K562 (cell line): ENCODE results near the gene PPP1R15A. TPM values are rescaled to one million over a fixed set of nuclear protein-coding genes. Genes with fewer than 3 reads are reported as not detected.

ENCODE experiments used
- ASH1L ChIP-seq: fragments of 450-650 bp; IDR thresholded peaks from 2 replicates; pipeline ENCODE4 v1.6.1; 2018; ENCODE audit warnings: borderline replicate concordance, mild to moderate bottlenecking, low read depth; ENCODE audit not compliant: partially characterized antibody
- ATF7 ChIP-seq: fragments of 450-650 bp; IDR thresholded peaks from 2 replicates; pipeline ENCODE4 v1.7.1; 2014; ENCODE audit warnings: mild to moderate bottlenecking, moderate library complexity
- BRF1 ChIP-seq: IDR thresholded peaks from 3 replicates; pipeline ENCODE4 v1.6.1; 2011; ENCODE audit warnings: borderline replicate concordance, mild to moderate bottlenecking; ENCODE audit not compliant: insufficient read length; ENCODE audit errors: extremely low read depth
- CHCHD3 ChIP-seq: fragments of 250-450 bp; sonication (Bioruptor Pico); IDR thresholded peaks from 2 replicates; pipeline ENCODE4 v2.1.2; 2022; ENCODE audit warnings: mild to moderate bottlenecking
- ELK3 ChIP-seq: fragments of 450-650 bp; formaldehyde crosslinking; IDR thresholded peaks from 2 replicates; pipeline ENCODE4 v1.4.0; 2020; ENCODE audit warnings: mild to moderate bottlenecking
- FOXP4 ChIP-seq: sonication (generic); formaldehyde crosslinking; IDR thresholded peaks from 2 replicates; pipeline ENCODE4 v1.8.0; 2022; ENCODE audit warnings: mild to moderate bottlenecking, missing genetic modification reagents, borderline replicate concordance
- GATA2 ChIP-seq: sonication (generic); formaldehyde crosslinking; IDR thresholded peaks from 2 replicates; pipeline ENCODE4 v1.4.0; 2020; ENCODE audit warnings: mild to moderate bottlenecking, missing genetic modification reagents
- HLTF ChIP-seq: fragments of 450-650 bp; IDR thresholded peaks from 2 replicates; pipeline ENCODE4 v1.6.1; 2016
- HNRNPK ChIP-seq: fragments of 200-400 bp; formaldehyde crosslinking; IDR thresholded peaks from one replicate; pipeline ENCODE4 v1.6.1; 2018; ENCODE audit warnings: mild to moderate bottlenecking, low read depth, low read length; ENCODE audit not compliant: poor library complexity, severe bottlenecking
- HSF4 ChIP-seq: fragments of 250-450 bp; sonication (Bioruptor Pico); IDR thresholded peaks from 2 replicates; pipeline ENCODE4 v2.1.2; 2022; ENCODE audit warnings: mild to moderate bottlenecking, moderate library complexity, borderline replicate concordance
- MAZ ChIP-seq, 2 experiments: fragments of 450-650 bp in 1 of 2; sonication (generic) in 1 of 2; formaldehyde crosslinking; IDR thresholded peaks in 1 of 2; conservative IDR thresholded peaks in 1 of 2; 2 replicates each; pipeline versions ENCODE4 v1.4.0 to v1.5.0; 2020; ENCODE audit warnings: mild to moderate bottlenecking in 1 of 2, missing genetic modification reagents in 1 of 2
- MCM7 ChIP-seq, 2 experiments: fragments of 450-650 bp; IDR thresholded peaks; 2 replicates each; pipeline ENCODE4 v1.6.1; 2016 to 2018
- MIER1 ChIP-seq: fragments of 450-650 bp; IDR thresholded peaks from 2 replicates; pipeline ENCODE4 v1.6.1; 2016; ENCODE audit warnings: antibody characterized with exemption, mild to moderate bottlenecking, low read depth
- PBX2 ChIP-seq, 2 experiments: IDR thresholded peaks in 1 of 2; conservative IDR thresholded peaks in 1 of 2; 2 replicates each; pipeline ENCODE4 v1.6.1; 2016; ENCODE audit warnings: low read depth in 2 of 2, mild to moderate bottlenecking in 1 of 2, missing compliant biosample characterization in 1 of 2, missing genetic modification characterization in 1 of 2, moderate library complexity in 1 of 2
- PCBP2 ChIP-seq: fragments of 200-400 bp; formaldehyde crosslinking; IDR thresholded peaks from 2 replicates; pipeline ENCODE4 v1.6.1; 2018; ENCODE audit warnings: low read length, low read depth, mild to moderate bottlenecking, moderate library complexity; ENCODE audit not compliant: poor library complexity, severe bottlenecking
- POLR2A ChIP-seq: fragments of 450-650 bp; conservative IDR thresholded peaks from 2 replicates; pipeline ENCODE4 v1.6.1; 2016
- SRSF7 ChIP-seq: fragments of 200-400 bp; formaldehyde crosslinking; optimal IDR thresholded peaks from 2 replicates; pipeline ENCODE3; 2017; ENCODE audit warnings: mild to moderate bottlenecking, low read depth, low read length
- TRIM25 ChIP-seq: fragments of 450-650 bp; IDR thresholded peaks from 2 replicates; pipeline ENCODE4 v1.7.0; 2016; ENCODE audit warnings: borderline replicate concordance
- ZC3H11A ChIP-seq: IDR thresholded peaks from 2 replicates; pipeline ENCODE4 v1.6.1; 2012; ENCODE audit warnings: low read depth, low read length, improper control_type of control experiment
- ZNF23 ChIP-seq: fragments of 250-450 bp; sonication (Bioruptor Pico); IDR thresholded peaks from 2 replicates; pipeline ENCODE4 v1.4.0; 2020; ENCODE audit warnings: mild to moderate bottlenecking
- ZNF408 ChIP-seq: fragments of 250-450 bp; sonication (Bioruptor Pico); IDR thresholded peaks from 2 replicates; pipeline ENCODE4 v1.4.0; 2020; ENCODE audit warnings: low read depth, mild to moderate bottlenecking, moderate library complexity
- polyA plus RNA-seq, 8 experiments: library from polyadenylated mRNA; depleted of rRNA in 4 of 8; stranded (reverse) in 5 of 8; unstranded in 3 of 8; fragments of >200 nt; fragmentation: Nextera tagmentation in 2 of 8; fragmentation: Illumina TruSeq in 1 of 8; extraction: Ambion mirVana in 2 of 8; extraction: Trizol in 1 of 8; gene quantifications; 2 replicates each; pipeline versions ENCODE4 v1.2.1 to v1.2.3, GENCODE V29; 2011 to 2014; ENCODE audit warnings: inconsistent platforms in 1 of 8, missing spikeins in 1 of 8
- total RNA-seq, 7 experiments: library from RNA; depleted of rRNA in 6 of 7; stranded (reverse); fragments of >200 nt in 6 of 7; fragmentation: Illumina TruSeq in 2 of 7; extraction: Trizol in 2 of 7; gene quantifications; 2 replicates each; pipeline versions ENCODE4 v1.2.1 to v1.2.3, GENCODE V29; 2011 to 2021; ENCODE audit warnings: low replicate concordance in 1 of 7

PPP1R15A gene
- total and polyA plus RNA-seq, 9 of the 15 experiments (the other 6 are each of a cell fraction or from before 2014, with no cell fraction given) = 0.42 to 73.7 (median 44.0) TPM

GRCh38 chr19:48872182-48872883 lies at the start of gene PPP1R15A (continued):
- TF ChIP-seq TRIM25 (no peak), POLR2A (peak; percentile 100), PCBP2 (no peak), ATF7 (peak; percentile 95), ZC3H11A (peak; percentile 28; the same call in 1 of the 2 replicates), ZNF408 (no peak), PBX2 (CRISPR knock-in tag; IDR thresholded peaks at IDR 0.05; ENCODE audit: low read depth) (peak; percentile 77), PBX2 (tag; conservative IDR thresholded peaks at IDR 0.05; ENCODE audit: low read depth) (peak; percentile 94), ZNF23 (CRISPR knock-in tag) (no peak), HSF4 (no peak), GATA2 (CRISPR knock-in tag) (peak; percentile 91), SRSF7 (no peak), MAZ (CRISPR knock-in tag; conservative IDR thresholded peaks at IDR 0.05 in 1 of 2, IDR thresholded peaks at IDR 0.05 in 1 of 2) (peak; percentile 76 to 81; a peak in 3 of 4 replicates), HLTF (no peak), FOXP4 (CRISPR knock-in tag) (peak; percentile 93), ASH1L (no peak), ELK3 (CRISPR knock-in tag) (no peak), MIER1 (no peak), BRF1 (no peak), HNRNPK (no peak), MCM7 (IDR thresholded peaks at IDR 0.05) (no peak), CHCHD3 (peak; percentile 60; the same call in 1 of the 2 replicates)
